HEK293 (cell line): Measurements from ENCODE around the gene FALEC.

ENCODE experiments used
- CTCF ChIA-PET: fragments of 350-600 bp; formaldehyde crosslinking; extraction: SDS; loops from one replicate; lab custom pipeline; 2021; ENCODE audit warnings: antibody characterized with exemption; lab: Yijun Ruan, JAX
- POLR2A ChIA-PET: fragments of 300-600 bp; formaldehyde crosslinking; extraction: SDS; loops from one replicate; lab custom pipeline; 2020; ENCODE audit warnings: antibody characterized with exemption, inconsistent platforms; lab: Yijun Ruan, JAX
- H3K27ac ChIP-seq: fragments of 200-500 bp; sonication (Bioruptor generic); 2 replicates; pipeline ENCODE4 v1.5.1; 2014; ENCODE audit warnings: low read depth, low read length, control low read depth, inconsistent platforms; ENCODE audit errors: extremely low read depth
- H3K36me3 ChIP-seq, 2 experiments: fragments of 200-500 bp in 1 of 2; sonication (Bioruptor generic) in 1 of 2; 1 replicate in 1 of 2; 2 replicates in 1 of 2; pipeline ENCODE4 v1.5.1; 2014 to 2017; ENCODE audit warnings: inconsistent platforms in 2 of 2, low read length in 2 of 2; ENCODE audit not compliant: control insufficient read depth in 2 of 2, insufficient read depth in 1 of 2
- H3K4me1 ChIP-seq: fragments of 200-500 bp; sonication (Bioruptor generic); 2 replicates; pipeline ENCODE4 v1.5.1; 2014; ENCODE audit warnings: mild to moderate bottlenecking, low read length, inconsistent platforms; ENCODE audit not compliant: control insufficient read depth, insufficient read depth
- H3K4me3 ChIP-seq: 2 replicates; pipeline ENCODE4 v1.5.1; 2011; ENCODE audit warnings: low read depth, mild to moderate bottlenecking, control low read depth, low read length, moderate library complexity
- H3K9me3 ChIP-seq: fragments of 200-500 bp; sonication (Bioruptor generic); 2 replicates; pipeline ENCODE4 v1.5.1; 2014; ENCODE audit warnings: low read depth, low read length, inconsistent platforms; ENCODE audit not compliant: control insufficient read depth, insufficient read depth
- EGR2 ChIP-seq: fragments of 450-650 bp; formaldehyde crosslinking; IDR thresholded peaks from 2 replicates; pipeline ENCODE4 v1.5.1; 2016; ENCODE audit warnings: low read depth, missing biosample characterization, missing genetic modification characterization
- FEZF1 ChIP-seq: fragments of 450-650 bp; formaldehyde crosslinking; IDR thresholded peaks from 2 replicates; pipeline ENCODE4 v1.5.1; 2016; ENCODE audit warnings: missing biosample characterization, missing genetic modification characterization
- HOXA7 ChIP-seq: sonication (generic); formaldehyde crosslinking; IDR thresholded peaks from 2 replicates; pipeline ENCODE4 v1.8.1; 2022; ENCODE audit warnings: missing genetic modification reagents, borderline replicate concordance
- HOXC10 ChIP-seq: sonication (generic); formaldehyde crosslinking; IDR thresholded peaks from 2 replicates; pipeline ENCODE4 v1.8.1; 2023; ENCODE audit warnings: mild to moderate bottlenecking, missing genetic modification reagents
- KLF1 ChIP-seq: fragments of 450-650 bp; formaldehyde crosslinking; IDR thresholded peaks from 2 replicates; pipeline ENCODE4 v1.5.1; 2016; ENCODE audit warnings: missing biosample characterization, missing genetic modification characterization
- KLF7 ChIP-seq: fragments of 450-650 bp; formaldehyde crosslinking; IDR thresholded peaks from 2 replicates; pipeline ENCODE4 v1.5.1; 2016; ENCODE audit warnings: missing biosample characterization, missing genetic modification characterization, borderline replicate concordance
- MEIS1 ChIP-seq: sonication (generic); formaldehyde crosslinking; IDR thresholded peaks from 2 replicates; pipeline ENCODE4 v1.8.1; 2022; ENCODE audit warnings: missing genetic modification reagents, mild to moderate bottlenecking, borderline replicate concordance
- TCF7L2 ChIP-seq: IDR thresholded peaks from 2 replicates; pipeline ENCODE4 v1.6.1; 2011; ENCODE audit warnings: low read depth, mild to moderate bottlenecking, inconsistent platforms, low read length, moderate library complexity, borderline replicate concordance
- WT1 ChIP-seq: fragments of 450-650 bp; formaldehyde crosslinking; IDR thresholded peaks from 2 replicates; pipeline ENCODE4 v1.5.1; 2016; ENCODE audit warnings: missing biosample characterization, missing genetic modification characterization
- YY2 ChIP-seq: fragments of 450-650 bp; formaldehyde crosslinking; IDR thresholded peaks from 2 replicates; pipeline ENCODE4 v1.5.1; 2016; ENCODE audit warnings: missing biosample characterization, missing genetic modification characterization
- ZBTB48 ChIP-seq: fragments of 450-650 bp; formaldehyde crosslinking; IDR thresholded peaks from 2 replicates; pipeline ENCODE4 v1.5.1; 2016; ENCODE audit warnings: missing biosample characterization, missing genetic modification characterization
- ZFP37 ChIP-seq: fragments of 450-650 bp; formaldehyde crosslinking; IDR thresholded peaks from 2 replicates; pipeline ENCODE4 v1.5.1; 2016; ENCODE audit warnings: missing biosample characterization, missing genetic modification characterization
- ZNF16 ChIP-seq: fragments of 450-650 bp; formaldehyde crosslinking; IDR thresholded peaks from 2 replicates; pipeline ENCODE4 v1.5.1; 2016; ENCODE audit warnings: low read depth, missing biosample characterization, missing genetic modification characterization
- ZNF184 ChIP-seq: fragments of 450-650 bp; IDR thresholded peaks from 2 replicates; pipeline ENCODE4 v1.5.1; 2018; ENCODE audit warnings: missing biosample characterization, mild to moderate bottlenecking, missing genetic modification characterization
- ZNF223 ChIP-seq: fragments of 450-650 bp; formaldehyde crosslinking; IDR thresholded peaks from 2 replicates; pipeline ENCODE4 v1.5.1; 2016; ENCODE audit warnings: missing biosample characterization, missing genetic modification characterization
- ZNF23 ChIP-seq: fragments of 450-650 bp; formaldehyde crosslinking; IDR thresholded peaks from 2 replicates; pipeline ENCODE4 v1.5.1; 2016; ENCODE audit warnings: missing biosample characterization, missing genetic modification characterization, borderline replicate concordance
- ZNF341 ChIP-seq: fragments of 450-650 bp; formaldehyde crosslinking; IDR thresholded peaks from 2 replicates; pipeline ENCODE4; 2016; ENCODE audit warnings: low read depth, missing biosample characterization, missing genetic modification characterization
- ZNF548 ChIP-seq: fragments of 450-650 bp; formaldehyde crosslinking; IDR thresholded peaks from 2 replicates; pipeline ENCODE4 v1.5.1; 2016; ENCODE audit warnings: missing biosample characterization, missing genetic modification characterization
- ZNF555 ChIP-seq: fragments of 450-650 bp; formaldehyde crosslinking; conservative IDR thresholded peaks from 2 replicates; pipeline ENCODE4 v1.5.1; 2017; ENCODE audit warnings: missing biosample characterization, mild to moderate bottlenecking, missing genetic modification characterization, inconsistent platforms
- ZNF660 ChIP-seq: fragments of 450-650 bp; IDR thresholded peaks from 2 replicates; pipeline ENCODE4 v1.5.1; 2018; ENCODE audit warnings: missing biosample characterization, mild to moderate bottlenecking, missing genetic modification characterization
- ZNF701 ChIP-seq: fragments of 450-650 bp; formaldehyde crosslinking; IDR thresholded peaks from 2 replicates; pipeline ENCODE4 v1.5.1; 2016; ENCODE audit warnings: missing biosample characterization, missing genetic modification characterization
- ZSCAN16 ChIP-seq: fragments of 450-650 bp; formaldehyde crosslinking; IDR thresholded peaks from 2 replicates; pipeline ENCODE4 v1.5.1; 2016; ENCODE audit warnings: missing biosample characterization, missing genetic modification characterization
- ZXDB ChIP-seq: fragments of 450-650 bp; formaldehyde crosslinking; IDR thresholded peaks from 2 replicates; pipeline ENCODE4 v1.5.1; 2016; ENCODE audit warnings: missing biosample characterization, missing genetic modification characterization
- TF ChIP-seq, protein P1 (sequence below): sonication (generic); formaldehyde crosslinking; IDR thresholded peaks from 2 replicates; pipeline ENCODE4 v1.8.1; 2022; ENCODE audit warnings: mild to moderate bottlenecking, moderate library complexity, missing genetic modification reagents
- TF ChIP-seq, protein P2 (sequence below): fragments of 450-650 bp; formaldehyde crosslinking; IDR thresholded peaks from 2 replicates; pipeline ENCODE4 v1.5.1; 2016; ENCODE audit warnings: missing biosample characterization, missing genetic modification characterization, low read depth
- TF ChIP-seq, protein P3 (sequence below): fragments of 450-650 bp; formaldehyde crosslinking; IDR thresholded peaks from 2 replicates; pipeline ENCODE4 v1.5.1; 2016; ENCODE audit warnings: missing biosample characterization, missing genetic modification characterization
- TF ChIP-seq, protein P4 (sequence below): fragments of 450-650 bp; formaldehyde crosslinking; conservative IDR thresholded peaks from 2 replicates; pipeline ENCODE4 v1.5.1; 2016; ENCODE audit warnings: low read depth, missing biosample characterization, missing genetic modification characterization
- TF ChIP-seq, protein P5 (sequence below): fragments of 450-650 bp; formaldehyde crosslinking; IDR thresholded peaks from 2 replicates; pipeline ENCODE4 v1.5.1; 2016; ENCODE audit warnings: missing biosample characterization, missing genetic modification characterization

The FALEC gene

DNA sequence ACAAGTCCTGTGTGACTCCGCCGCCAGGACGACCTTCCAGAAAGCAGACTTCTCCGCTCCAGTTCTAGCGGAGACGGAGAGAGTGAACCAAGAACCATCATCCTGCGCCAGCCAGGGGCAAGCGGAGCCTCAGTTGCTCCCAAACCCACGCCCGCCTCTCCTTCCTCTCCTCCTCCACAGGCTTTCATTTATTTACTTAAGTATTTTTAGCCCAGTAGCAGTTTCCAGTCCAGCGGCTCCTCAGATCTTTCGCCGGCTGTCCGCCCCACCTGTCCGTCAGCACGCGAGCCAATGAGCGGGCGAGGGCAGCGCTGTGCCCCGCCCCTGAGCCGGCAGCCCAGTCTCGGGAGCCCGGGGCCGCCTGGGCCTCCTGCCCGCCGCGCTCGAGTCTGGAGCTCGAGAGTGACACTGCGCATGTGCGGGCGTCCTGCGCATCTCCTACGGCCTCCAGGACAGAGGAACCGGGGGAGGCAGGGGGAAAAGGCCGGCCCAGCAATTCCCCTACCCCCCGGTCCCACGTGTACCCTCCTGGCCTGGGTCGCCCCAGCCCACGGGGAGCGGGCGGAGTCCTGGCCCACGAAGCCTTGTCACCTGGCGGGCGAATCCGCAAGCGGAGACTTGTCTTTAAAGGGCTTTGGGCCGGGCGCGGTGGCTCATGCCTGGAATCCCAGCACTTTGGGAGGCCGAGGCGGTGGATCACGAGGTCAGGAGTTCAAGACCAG, at the start of gene FALEC:
FALEC (plus strand) TSS at position 425 of the 722 bp plus-strand sequence.
- POLR2A ChIA-PET, result interaction anchor here (0.6 to 2.0 kb wide), 18 partner anchors 12 to 361 kb away, joined by 3 to 9 read pairs (median 4); partner anchors contain the start of genes ADAMTSL4, ARNT, ENSA and MCL1
- no peaks in the 10 kb centered on the region for H3K9me3 ChIP-seq
- CTCF ChIA-PET, result interaction anchor here (0.5 to 6.6 kb wide), 12 partner anchors 10 to 297 kb away, joined by 3 to 50 read pairs (median 4); partner anchors contain the start of gene MCL1
- H3K4me1 ChIP-seq, result no peaks in the 10 kb centered on the region
- H3K36me3 ChIP-seq, result peaks cover 0 to 17% of the 10 kb centered on the region in 2 experiments; a peak in 2 of 3 replicates
- peak within 1 kb of the TSS; percentile 44; the same call in 1 of the 2 replicates for H3K27ac ChIP-seq
- H3K4me3 ChIP-seq, result peak within 1 kb of the TSS; percentile 56
- TF ChIP-seq ZNF223, result no peak
- TF ChIP-seq FEZF1 (tag by site-specific recombination), result no peak
- TF ChIP-seq ZXDB (tag by site-specific recombination), result peak; percentile 70
- no peak for TF ChIP-seq MEIS1 (CRISPR knock-in tag)
- TF ChIP-seq KLF1 (tag by site-specific recombination), result no peak
- TF ChIP-seq TCF7L2, result peak; percentile 99
- TF ChIP-seq YY2 (tag by site-specific recombination), result no peak
- TF ChIP-seq ZNF16, result no peak
- TF ChIP-seq ZBTB48 (tag by site-specific recombination), result 0 out of 2 replicates have a peak, but pooled peaks have one; percentile 8
- TF ChIP-seq, protein P1, sequence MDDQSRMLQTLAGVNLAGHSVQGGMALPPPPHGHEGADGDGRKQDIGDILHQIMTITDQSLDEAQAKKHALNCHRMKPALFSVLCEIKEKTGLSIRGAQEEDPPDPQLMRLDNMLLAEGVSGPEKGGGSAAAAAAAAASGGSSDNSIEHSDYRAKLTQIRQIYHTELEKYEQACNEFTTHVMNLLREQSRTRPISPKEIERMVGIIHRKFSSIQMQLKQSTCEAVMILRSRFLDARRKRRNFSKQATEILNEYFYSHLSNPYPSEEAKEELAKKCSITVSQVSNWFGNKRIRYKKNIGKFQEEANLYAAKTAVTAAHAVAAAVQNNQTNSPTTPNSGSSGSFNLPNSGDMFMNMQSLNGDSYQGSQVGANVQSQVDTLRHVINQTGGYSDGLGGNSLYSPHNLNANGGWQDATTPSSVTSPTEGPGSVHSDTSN (CRISPR knock-in tag), result peak; percentile 73; the same call in 1 of the 2 replicates
- TF ChIP-seq ZNF555 (tag by site-specific recombination), result no peak
- TF ChIP-seq ZNF548, result no peak
- TF ChIP-seq, protein P2, sequence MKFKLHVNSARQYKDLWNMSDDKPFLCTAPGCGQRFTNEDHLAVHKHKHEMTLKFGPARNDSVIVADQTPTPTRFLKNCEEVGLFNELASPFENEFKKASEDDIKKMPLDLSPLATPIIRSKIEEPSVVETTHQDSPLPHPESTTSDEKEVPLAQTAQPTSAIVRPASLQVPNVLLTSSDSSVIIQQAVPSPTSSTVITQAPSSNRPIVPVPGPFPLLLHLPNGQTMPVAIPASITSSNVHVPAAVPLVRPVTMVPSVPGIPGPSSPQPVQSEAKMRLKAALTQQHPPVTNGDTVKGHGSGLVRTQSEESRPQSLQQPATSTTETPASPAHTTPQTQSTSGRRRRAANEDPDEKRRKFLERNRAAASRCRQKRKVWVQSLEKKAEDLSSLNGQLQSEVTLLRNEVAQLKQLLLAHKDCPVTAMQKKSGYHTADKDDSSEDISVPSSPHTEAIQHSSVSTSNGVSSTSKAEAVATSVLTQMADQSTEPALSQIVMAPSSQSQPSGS (tag by site-specific recombination), result no peak
- TF ChIP-seq ZFP37 (tag by site-specific recombination), result peak; percentile 65; the same call in 1 of the 2 replicates
- TF ChIP-seq, protein P3, sequence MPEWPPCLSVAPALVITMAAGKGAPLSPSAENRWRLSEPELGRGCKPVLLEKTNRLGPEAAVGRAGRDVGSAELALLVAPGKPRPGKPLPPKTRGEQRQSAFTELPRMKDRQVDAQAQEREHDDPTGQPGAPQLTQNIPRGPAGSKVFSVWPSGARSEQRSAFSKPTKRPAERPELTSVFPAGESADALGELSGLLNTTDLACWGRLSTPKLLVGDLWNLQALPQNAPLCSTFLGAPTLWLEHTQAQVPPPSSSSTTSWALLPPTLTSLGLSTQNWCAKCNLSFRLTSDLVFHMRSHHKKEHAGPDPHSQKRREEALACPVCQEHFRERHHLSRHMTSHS, result no peak
- TF ChIP-seq ZNF660 (tag by site-specific recombination), result 0 out of 2 replicates have a peak, but pooled peaks have one; percentile 10
- no peak for TF ChIP-seq ZSCAN16
- no peak for TF ChIP-seq ZNF701 (tag by site-specific recombination)
- TF ChIP-seq HOXA7, result no peak
- no peak for TF ChIP-seq KLF7
- TF ChIP-seq ZNF341 (tag by site-specific recombination), result peak; percentile 92
- TF ChIP-seq WT1 (tag by site-specific recombination), result peak; percentile 44; the same call in 1 of the 2 replicates
- TF ChIP-seq HOXC10 (CRISPR knock-in tag), result no peak
- TF ChIP-seq, protein P4, sequence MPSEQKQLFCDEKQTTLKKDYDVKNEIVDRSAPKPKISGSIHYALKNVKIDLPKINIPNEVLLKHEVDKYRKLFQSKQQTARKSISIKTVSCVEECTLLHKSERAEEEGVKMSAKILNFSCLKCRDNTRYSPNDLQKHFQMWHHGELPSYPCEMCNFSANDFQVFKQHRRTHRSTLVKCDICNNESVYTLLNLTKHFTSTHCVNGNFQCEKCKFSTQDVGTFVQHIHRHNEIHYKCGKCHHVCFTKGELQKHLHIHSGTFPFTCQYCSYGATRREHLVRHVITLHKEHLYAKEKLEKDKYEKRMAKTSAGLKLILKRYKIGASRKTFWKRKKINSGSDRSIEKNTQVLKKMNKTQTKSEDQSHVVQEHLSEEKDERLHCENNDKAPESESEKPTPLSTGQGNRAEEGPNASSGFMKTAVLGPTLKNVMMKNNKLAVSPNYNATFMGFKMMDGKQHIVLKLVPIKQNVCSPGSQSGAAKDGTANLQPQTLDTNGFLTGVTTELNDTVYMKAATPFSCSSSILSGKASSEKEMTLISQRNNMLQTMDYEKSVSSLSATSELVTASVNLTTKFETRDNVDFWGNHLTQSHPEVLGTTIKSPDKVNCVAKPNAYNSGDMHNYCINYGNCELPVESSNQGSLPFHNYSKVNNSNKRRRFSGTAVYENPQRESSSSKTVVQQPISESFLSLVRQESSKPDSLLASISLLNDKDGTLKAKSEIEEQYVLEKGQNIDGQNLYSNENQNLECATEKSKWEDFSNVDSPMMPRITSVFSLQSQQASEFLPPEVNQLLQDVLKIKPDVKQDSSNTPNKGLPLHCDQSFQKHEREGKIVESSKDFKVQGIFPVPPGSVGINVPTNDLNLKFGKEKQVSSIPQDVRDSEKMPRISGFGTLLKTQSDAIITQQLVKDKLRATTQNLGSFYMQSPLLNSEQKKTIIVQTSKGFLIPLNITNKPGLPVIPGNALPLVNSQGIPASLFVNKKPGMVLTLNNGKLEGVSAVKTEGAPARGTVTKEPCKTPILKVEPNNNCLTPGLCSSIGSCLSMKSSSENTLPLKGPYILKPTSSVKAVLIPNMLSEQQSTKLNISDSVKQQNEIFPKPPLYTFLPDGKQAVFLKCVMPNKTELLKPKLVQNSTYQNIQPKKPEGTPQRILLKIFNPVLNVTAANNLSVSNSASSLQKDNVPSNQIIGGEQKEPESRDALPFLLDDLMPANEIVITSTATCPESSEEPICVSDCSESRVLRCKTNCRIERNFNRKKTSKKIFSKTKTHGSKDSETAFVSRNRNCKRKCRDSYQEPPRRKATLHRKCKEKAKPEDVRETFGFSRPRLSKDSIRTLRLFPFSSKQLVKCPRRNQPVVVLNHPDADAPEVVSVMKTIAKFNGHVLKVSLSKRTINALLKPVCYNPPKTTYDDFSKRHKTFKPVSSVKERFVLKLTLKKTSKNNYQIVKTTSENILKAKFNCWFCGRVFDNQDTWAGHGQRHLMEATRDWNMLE (tag by site-specific recombination), result no peak
- TF ChIP-seq ZNF23 (tag by site-specific recombination), result no peak
- TF ChIP-seq ZNF184 (tag by site-specific recombination), result no peak; the same call in 1 of the 2 replicates
- peak; percentile 96 for TF ChIP-seq EGR2 (tag by site-specific recombination)
- TF ChIP-seq, protein P5, sequence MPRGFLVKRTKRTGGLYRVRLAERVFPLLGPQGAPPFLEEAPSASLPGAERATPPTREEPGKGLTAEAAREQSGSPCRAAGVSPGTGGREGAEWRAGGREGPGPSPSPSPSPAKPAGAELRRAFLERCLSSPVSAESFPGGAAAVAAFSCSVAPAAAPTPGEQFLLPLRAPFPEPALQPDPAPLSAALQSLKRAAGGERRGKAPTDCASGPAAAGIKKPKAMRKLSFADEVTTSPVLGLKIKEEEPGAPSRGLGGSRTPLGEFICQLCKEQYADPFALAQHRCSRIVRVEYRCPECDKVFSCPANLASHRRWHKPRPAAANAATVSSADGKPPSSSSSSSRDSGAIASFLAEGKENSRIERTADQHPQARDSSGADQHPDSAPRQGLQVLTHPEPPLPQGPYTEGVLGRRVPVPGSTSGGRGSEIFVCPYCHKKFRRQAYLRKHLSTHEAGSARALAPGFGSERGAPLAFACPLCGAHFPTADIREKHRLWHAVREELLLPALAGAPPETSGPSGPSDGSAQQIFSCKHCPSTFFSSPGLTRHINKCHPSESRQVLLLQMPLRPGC (tag by site-specific recombination), result 0 out of 2 replicates have a peak, but pooled peaks have one; percentile 26
